CD4-positive, CD25-positive, alpha-beta regulatory T cell (primary cell): ENCODE measurements around the gene HCST. TPM values are rescaled to one million over a fixed set of nuclear protein-coding genes. Genes with fewer than 3 reads are reported as not detected.

ENCODE experiments used
- ATAC-seq, 2 donors: fragments of 150-1000 bp; cut with Tn5 transposase; one replicate each; pipeline ENCODE4 v1.10.0; 2021; ENCODE audit warnings: low read depth in 2 of 2, moderate number of reproducible peaks in 2 of 2, moderate library complexity in 1 of 2
- DNase-seq, 3 donors: peaks; one replicate each; pipeline versions ENCODE4 v3.0.0 to v3.0.0-alpha.2; 2012 to 2022; ENCODE audit warnings: mixed read lengths in 1 of 3
- H3K27ac ChIP-seq: one replicate; pipeline ENCODE4 v1.7.0; 2013; ENCODE audit warnings: mild to moderate bottlenecking, low read length; ENCODE audit not compliant: insufficient read depth, poor library complexity, severe bottlenecking
- H3K27me3 ChIP-seq: one replicate; pipeline ENCODE4 v1.7.0; 2013; ENCODE audit warnings: low read length; ENCODE audit not compliant: control insufficient read depth, insufficient read depth
- H3K36me3 ChIP-seq: one replicate; pipeline ENCODE4 v1.7.0; 2013; ENCODE audit warnings: mild to moderate bottlenecking, low read length, moderate library complexity; ENCODE audit not compliant: control insufficient read depth, insufficient read depth
- H3K4me1 ChIP-seq: 2 replicates; pipeline ENCODE4 v1.7.0; 2013; ENCODE audit warnings: mild to moderate bottlenecking, low read length; ENCODE audit not compliant: insufficient read depth, control insufficient read depth, poor library complexity, severe bottlenecking
- H3K4me3 ChIP-seq: one replicate; pipeline ENCODE4 v1.7.0; 2013; ENCODE audit warnings: low read depth, mild to moderate bottlenecking, low read length, moderate library complexity
- H3K9me3 ChIP-seq, 2 experiments: 1 replicate in 1 of 2; 2 replicates in 1 of 2; pipeline ENCODE4 v1.7.0; 2013; ENCODE audit warnings: low read length in 2 of 2, mild to moderate bottlenecking in 1 of 2, moderate library complexity in 1 of 2; ENCODE audit not compliant: control insufficient read depth in 2 of 2
- H3K27ac Mint-ChIP-seq, 3 donors: one replicate each; pipeline ENCODE4 v1.8.0; 2020 to 2022; ENCODE audit warnings: mild to moderate bottlenecking in 3 of 3, mixed read lengths in 3 of 3, moderate library complexity in 2 of 3
- H3K27me3 Mint-ChIP-seq: one replicate; pipeline ENCODE4 v1.8.0; 2022; ENCODE audit warnings: mild to moderate bottlenecking, mixed read lengths
- H3K36me3 Mint-ChIP-seq: one replicate; pipeline ENCODE4 v1.8.0; 2020; ENCODE audit warnings: mixed read lengths
- H3K4me1 Mint-ChIP-seq, 4 donors: one replicate each; pipeline ENCODE4 v1.8.0; 2020 to 2022; ENCODE audit warnings: mixed read lengths in 4 of 4, mild to moderate bottlenecking in 1 of 4
- H3K4me3 Mint-ChIP-seq, 4 donors: one replicate each; pipeline ENCODE4 v1.8.0; 2020 to 2022; ENCODE audit warnings: mild to moderate bottlenecking in 4 of 4, mixed read lengths in 4 of 4, moderate library complexity in 3 of 4
- H3K9me3 Mint-ChIP-seq, 7 donors: one replicate each; pipeline ENCODE4 v1.8.0; 2020 to 2022; ENCODE audit warnings: mixed read lengths in 7 of 7, mild to moderate bottlenecking in 3 of 7, moderate library complexity in 2 of 7
- polyA plus RNA-seq, 4 donors: library from polyadenylated mRNA; unstranded; fragments of 300-500 nt; fragmentation: Illumina TruSeq; gene quantifications; one replicate each; pipeline ENCODE4 v1.2.3, GENCODE V29; 2021
- total RNA-seq: library from RNA; stranded (reverse); gene quantifications from one replicate; pipeline ENCODE4 v1.2.3, GENCODE V29; 2022

The HCST gene
- total RNA-seq (104 TPM), polyA plus RNA-seq (100 to 1,000 TPM; 640 to 863 (median 760) TPM)

- H3K36me3 ChIP-seq: peaks cover under 1% of the 10 kb centered on the region
- ATAC-seq (no peak), DNase-seq (peak; percentile 38 to 80 (median 60))
- peaks cover 67% of the 10 kb centered on the region for H3K4me1 ChIP-seq
- Mint-ChIP-seq H3K9me3 (peaks cover 0 to 2% (median 0%) of the 10 kb centered on the region in 7 donors), H3K36me3 (peaks cover 7% of the 10 kb centered on the region), H3K27me3 (peaks cover 4% of the 10 kb centered on the region), H3K27ac (peak within 1 kb of the TSS; percentile 96 to 100 (median 100)), H3K4me1 (peaks cover 7 to 59% (median 31%) of the 10 kb centered on the region in 4 donors), H3K4me3 (peak within 1 kb of the TSS; percentile 98 to 100 (median 100))
- no peaks in the 10 kb centered on the region for H3K27me3 ChIP-seq
- H3K4me3 ChIP-seq: peak within 1 kb of the TSS; percentile 81
- H3K9me3 ChIP-seq: no peaks in the 10 kb centered on the region
- peak within 1 kb of the TSS; percentile 100 for H3K27ac ChIP-seq
Observed at GRCh38 chr19:35901854-35902661, at the start of gene HCST. Gene HCST (plus strand): TSS chr19:35902529. CDS start chr19:35902594, 65 bp downstream.

GRCh38 chr19:35853038-35853756 is 49.1 kb upstream of the HCST start:
- no peak overlapping the region for H3K4me3 ChIP-seq
- H3K27ac ChIP-seq: no peak overlapping the region
- Mint-ChIP-seq H3K4me1 (peaks cover 0 to 22% (median 4%) of the 10 kb centered on the region in 4 donors), H3K36me3 (no peaks in the 10 kb centered on the region), H3K27me3 (peaks cover 61% of the 10 kb centered on the region), H3K4me3 (no peak overlapping the region), H3K27ac (peak overlapping the region in 1 of 3 donors; percentile 72), H3K9me3 (peaks cover 0 to 1% (median 0%) of the 10 kb centered on the region in 7 donors)
- DNase-seq (no peak), ATAC-seq (no peak)
- peaks cover 13% of the 10 kb centered on the region for H3K4me1 ChIP-seq
- H3K9me3 ChIP-seq: no peaks in the 10 kb centered on the region
- H3K27me3 ChIP-seq: no peaks in the 10 kb centered on the region
- no peaks in the 10 kb centered on the region for H3K36me3 ChIP-seq

GRCh38 chr19:35856546-35857149 is 45.7 kb upstream of the HCST start, which contains the start of gene KIRREL2:
Gene KIRREL2 (plus strand): TSS chr19:35856911. CDS start chr19:35857120, 209 bp downstream.
- Histone ChIP-seq H3K4me3 (peak within 1 kb of the TSS; percentile 37), H3K4me1 (peaks cover 13% of the 10 kb centered on the region), H3K9me3 (no peaks in the 10 kb centered on the region), H3K36me3 (no peaks in the 10 kb centered on the region), H3K27ac (no peak within 1 kb of the TSS), H3K27me3 (peaks cover 5% of the 10 kb centered on the region)
- Mint-ChIP-seq H3K9me3 (peaks cover 0 to 1% (median 0%) of the 10 kb centered on the region in 7 donors), H3K4me1 (peaks cover 0 to 22% (median 4%) of the 10 kb centered on the region in 4 donors), H3K36me3 (peaks cover 4% of the 10 kb centered on the region), H3K27me3 (peaks cover 76% of the 10 kb centered on the region), H3K4me3 (peak within 1 kb of the TSS; percentile 55 to 90 (median 81)), H3K27ac (no peak within 1 kb of the TSS)
- no peak for DNase-seq
- peak in 1 of 2 donors; percentile 19 for ATAC-seq

- no peak for ATAC-seq
- Histone ChIP-seq H3K36me3 (no peaks in the 10 kb centered on the region), H3K27ac (no peak overlapping the region), H3K9me3 (no peaks in the 10 kb centered on the region), H3K4me1 (peaks cover 13% of the 10 kb centered on the region), H3K4me3 (no peak overlapping the region), H3K27me3 (peaks cover 5% of the 10 kb centered on the region)
- Mint-ChIP-seq H3K27me3 (peaks cover 74% of the 10 kb centered on the region), H3K36me3 (peaks cover 4% of the 10 kb centered on the region), H3K9me3 (peaks cover 0 to 1% (median 0%) of the 10 kb centered on the region in 7 donors), H3K27ac (no peak overlapping the region), H3K4me3 (no peak overlapping the region), H3K4me1 (peaks cover 0 to 23% (median 4%) of the 10 kb centered on the region in 4 donors)
- no peak for DNase-seq
Observed at GRCh38 chr19:35858311-35858710, 44.0 kb upstream of the HCST start.

- Mint-ChIP-seq H3K27me3 (peaks cover 71% of the 10 kb centered on the region), H3K9me3 (peaks cover 0 to 1% (median 0%) of the 10 kb centered on the region in 7 donors), H3K4me1 (peaks cover 0 to 23% (median 4%) of the 10 kb centered on the region in 4 donors), H3K36me3 (peaks cover 4% of the 10 kb centered on the region), H3K27ac (no peak overlapping the region), H3K4me3 (no peak overlapping the region)
- DNase-seq (no peak), ATAC-seq (no peak)
- no peak overlapping the region for H3K27ac ChIP-seq
- peaks cover 13% of the 10 kb centered on the region for H3K4me1 ChIP-seq
- no peaks in the 10 kb centered on the region for H3K36me3 ChIP-seq
- no peak overlapping the region for H3K4me3 ChIP-seq
- peaks cover 5% of the 10 kb centered on the region for H3K27me3 ChIP-seq
- H3K9me3 ChIP-seq: no peaks in the 10 kb centered on the region
Observed at GRCh38 chr19:35859414-35859813, 42.9 kb upstream of the HCST start.

GRCh38 chr19:35860436-35860817 is 41.9 kb upstream of the HCST start:
- H3K27ac ChIP-seq: no peak overlapping the region
- ATAC-seq: no peak
- H3K36me3 Mint-ChIP-seq: peaks cover 4% of the 10 kb centered on the region
- H3K27me3 Mint-ChIP-seq: peaks cover 70% of the 10 kb centered on the region
- peaks cover 0 to 20% (median 4%) of the 10 kb centered on the region in 4 donors for H3K4me1 Mint-ChIP-seq
- no peaks in the 10 kb centered on the region for H3K9me3 ChIP-seq
- peaks cover 6% of the 10 kb centered on the region for H3K27me3 ChIP-seq
- no peak overlapping the region for H3K27ac Mint-ChIP-seq
- no peak overlapping the region for H3K4me3 Mint-ChIP-seq
- no peak overlapping the region for H3K4me3 ChIP-seq
- no peaks in the 10 kb centered on the region for H3K36me3 ChIP-seq
- DNase-seq: no peak
- peaks cover 13% of the 10 kb centered on the region for H3K4me1 ChIP-seq
- peaks cover 0 to 2% (median 0%) of the 10 kb centered on the region in 7 donors for H3K9me3 Mint-ChIP-seq

GRCh38 chr19:35860818-35861639 is 41.3 kb upstream of the HCST start:
- peak overlapping the region in 1 of 4 donors; percentile 73 for H3K4me3 Mint-ChIP-seq
- Histone ChIP-seq H3K27ac (no peak overlapping the region), H3K9me3 (no peaks in the 10 kb centered on the region), H3K27me3 (peaks cover 9% of the 10 kb centered on the region), H3K4me3 (no peak overlapping the region), H3K36me3 (no peaks in the 10 kb centered on the region), H3K4me1 (peaks cover 13% of the 10 kb centered on the region)
- DNase-seq: no peak
- ATAC-seq: no peak
- peaks cover 72% of the 10 kb centered on the region for H3K27me3 Mint-ChIP-seq
- no peak overlapping the region for H3K27ac Mint-ChIP-seq
- H3K9me3 Mint-ChIP-seq: peaks cover 0 to 2% (median 0%) of the 10 kb centered on the region in 7 donors
- H3K36me3 Mint-ChIP-seq: peaks cover 4% of the 10 kb centered on the region
- H3K4me1 Mint-ChIP-seq: peaks cover 0 to 17% (median 4%) of the 10 kb centered on the region in 4 donors
